Measurements from ENCODE around the gene ADTRP.
A peak's percentile ranks its signal among the peaks of the same experiment; 100 is the strongest.
"Not testable (repeated sequence)": the region's sequence is repeated elsewhere in the genome, so short reads cannot be mapped to it uniquely, and the experiment has no call there.

ADTRP gene

GRCh38 chr6:11802886-11803590 is 24.4 kb upstream of the ADTRP start:
- DNase-seq = no peak

- not testable (repeated sequence) for DNase-seq
Measured at GRCh38 chr6:11800531-11800930, 21.9 kb upstream of the ADTRP start.

GRCh38 chr6:11798538-11798937 is 19.9 kb upstream of the ADTRP start:
- no peak for DNase-seq

GRCh38 chr6:11798096-11798495 is 19.5 kb upstream of the ADTRP start:
- DNase-seq = no peak

- DNase-seq = no peak
Measured at GRCh38 chr6:11796829-11797228, 18.2 kb upstream of the ADTRP start.

GRCh38 chr6:11795403-11795802 is 16.8 kb upstream of the ADTRP start:
- no peak for DNase-seq

- no peak for DNase-seq
Measured at GRCh38 chr6:11793277-11793676, 14.7 kb upstream of the ADTRP start.

GRCh38 chr6:11791354-11792107 is 12.9 kb upstream of the ADTRP start:
- DNase-seq = no peak

GRCh38 chr6:11789744-11790143 is 11.1 kb upstream of the ADTRP start:
- DNase-seq = no peak

- no peak for DNase-seq
Measured at GRCh38 chr6:11788043-11788442, 9.4 kb upstream of the ADTRP start.

- DNase-seq = no peak
Measured at GRCh38 chr6:11785774-11786579, 7.4 kb upstream of the ADTRP start.

- DNase-seq = peak; percentile 35
Measured at GRCh38 chr6:11785415-11785773, 6.8 kb upstream of the ADTRP start.

- DNase-seq = no peak
Measured at GRCh38 chr6:11784341-11784740, 5.7 kb upstream of the ADTRP start.

GRCh38 chr6:11783524-11784064 is 5.0 kb upstream of the ADTRP start:
- DNase-seq = no peak

- no peak for DNase-seq
Measured at GRCh38 chr6:11782524-11782923, 3.9 kb upstream of the ADTRP start.

GRCh38 chr6:11780097-11780428 is 1.5 kb upstream of the ADTRP start:
- no peak for DNase-seq

GRCh38 chr6:11779329-11780096 is 910 bp upstream of the ADTRP start:
- no peak for DNase-seq

GRCh38 chr6:11778036-11778435 is 567 bp downstream of the ADTRP start:
- no peak for DNase-seq

- DNase-seq = no peak
Measured at GRCh38 chr6:11775791-11776409, 2.7 kb downstream of the ADTRP start.

- DNase-seq = no peak
Measured at GRCh38 chr6:11774426-11774825, 4.2 kb downstream of the ADTRP start.

GRCh38 chr6:11773581-11773980 is 5.0 kb downstream of the ADTRP start:
- DNase-seq = no peak

- no peak for DNase-seq
Measured at GRCh38 chr6:11773013-11773412, 5.6 kb downstream of the ADTRP start.
